HG02938 (cell line): ENCODE measurements around the gene ADCY4.

Experiments
- ATAC-seq: cut with Tn5 transposase; IDR thresholded peaks from one replicate; pipeline ENCODE4 v1.9.1; 2021; ENCODE audit warnings: mild to moderate bottlenecking, moderate library complexity; ENCODE audit not compliant: unreplicated experiment

ADCY4 gene

GRCh38 chr14:24279301-24280186 lies 55.3 kb downstream of the ADCY4 start:
- no peak for ATAC-seq

- ATAC-seq, result no peak
These were observed 56.4 kb downstream of the ADCY4 start for GRCh38 chr14:24278424-24278823.

DNA sequence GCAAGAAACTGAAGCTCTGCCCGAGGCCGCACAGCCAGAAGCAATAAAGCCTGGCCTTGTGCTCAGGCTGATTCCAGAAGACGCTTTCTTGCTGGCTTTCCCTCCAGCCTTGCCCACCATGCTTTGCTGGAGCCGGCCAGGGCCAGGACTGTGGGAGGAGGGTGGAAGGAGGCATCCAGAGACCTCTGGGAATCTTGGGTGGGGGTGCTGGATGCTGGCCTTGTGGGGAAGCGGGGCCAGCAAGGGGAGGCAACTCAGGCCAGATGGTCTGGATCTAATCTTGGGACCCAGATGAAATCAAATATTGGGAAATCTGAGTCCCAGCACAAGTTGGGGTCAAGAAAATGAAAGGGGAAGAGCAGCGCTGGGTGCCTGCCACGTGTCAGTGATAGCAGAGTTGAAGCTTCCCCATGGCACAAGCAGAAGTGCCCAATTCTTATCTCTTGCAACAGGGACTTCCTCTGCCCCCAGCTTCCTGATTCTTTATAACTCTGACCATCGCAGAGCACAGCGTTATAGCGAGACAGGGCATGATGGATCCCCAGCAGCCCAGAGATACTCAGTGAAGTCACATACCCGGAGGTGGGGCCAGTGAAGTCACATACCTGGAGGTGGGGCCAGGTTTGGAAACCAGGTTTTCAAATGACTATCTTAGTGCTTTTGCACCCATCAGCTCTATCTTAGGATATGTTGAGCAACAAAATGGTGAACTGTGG lies 57.1 kb downstream of the ADCY4 start:
- ATAC-seq, result no peak

DNA sequence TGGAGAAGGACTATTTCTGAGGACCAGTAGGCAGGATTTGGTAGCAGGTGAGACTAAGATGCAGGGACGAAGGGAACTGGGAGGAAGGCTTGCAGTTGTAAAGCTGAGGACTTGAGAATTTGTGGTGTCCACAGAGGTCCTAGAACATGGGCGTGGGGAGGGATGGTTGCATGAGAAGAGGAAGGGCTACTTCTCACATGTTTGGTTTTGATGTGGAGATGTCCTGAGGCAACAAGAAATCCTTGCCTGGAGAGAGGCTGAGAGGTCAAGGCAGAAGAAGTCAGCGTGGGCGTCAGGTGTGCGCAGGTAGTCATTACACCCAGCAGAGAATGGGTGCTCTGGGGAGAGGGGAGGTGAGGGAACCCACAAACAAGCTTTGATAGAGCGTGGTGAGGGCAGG lies 57.8 kb downstream of the ADCY4 start:
- no peak for ATAC-seq

DNA sequence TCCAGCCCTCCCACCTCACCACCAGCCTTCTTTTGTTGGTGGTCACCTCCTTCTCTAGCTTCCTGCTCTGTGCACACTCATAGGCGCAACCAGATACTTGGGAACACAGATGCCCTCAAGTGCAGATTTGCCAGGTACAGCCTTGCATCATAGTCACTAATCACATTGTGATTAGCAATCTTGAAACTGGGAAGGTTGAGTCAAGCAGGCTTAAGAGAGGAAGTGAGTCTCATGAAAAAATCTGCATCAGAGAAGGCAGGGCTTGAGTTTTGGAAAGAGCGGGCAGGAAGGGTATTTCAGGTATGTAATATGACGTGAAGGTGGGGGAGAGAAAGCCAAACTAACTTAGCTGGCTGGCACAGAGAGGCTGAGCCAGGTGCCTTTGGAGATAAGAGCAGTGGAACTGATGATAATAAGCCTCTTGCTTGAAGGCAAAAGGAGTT lies 60.7 kb downstream of the ADCY4 start:
- ATAC-seq, result peak; percentile 39

DNA sequence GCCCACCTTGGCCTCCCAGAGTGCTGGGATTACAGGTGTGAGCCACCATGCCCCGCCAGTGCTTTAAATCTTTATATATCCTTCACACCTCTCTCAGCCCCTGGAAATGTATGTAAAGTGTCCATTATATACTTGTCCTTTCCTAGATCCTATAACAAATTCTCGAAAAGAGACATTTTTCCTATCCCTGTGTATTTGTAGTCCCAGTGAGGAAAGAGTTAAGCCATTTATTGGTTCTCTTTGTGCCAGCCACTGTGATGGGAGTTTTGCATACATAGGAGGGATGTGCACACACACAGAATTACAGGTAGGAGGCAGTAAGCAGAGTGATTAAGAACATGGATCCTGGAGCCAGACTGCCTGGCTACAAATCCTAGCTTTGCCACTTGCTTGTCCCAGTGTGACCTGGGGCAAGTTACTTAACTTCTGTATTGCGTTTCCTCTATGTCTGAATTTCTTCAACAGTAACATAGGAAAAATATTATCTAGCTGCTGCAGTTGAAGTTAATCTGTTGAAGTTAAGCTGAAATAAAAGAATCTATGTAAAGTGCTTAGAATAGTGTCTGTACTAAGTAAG lies 61.4 kb downstream of the ADCY4 start:
- no peak for ATAC-seq

DNA sequence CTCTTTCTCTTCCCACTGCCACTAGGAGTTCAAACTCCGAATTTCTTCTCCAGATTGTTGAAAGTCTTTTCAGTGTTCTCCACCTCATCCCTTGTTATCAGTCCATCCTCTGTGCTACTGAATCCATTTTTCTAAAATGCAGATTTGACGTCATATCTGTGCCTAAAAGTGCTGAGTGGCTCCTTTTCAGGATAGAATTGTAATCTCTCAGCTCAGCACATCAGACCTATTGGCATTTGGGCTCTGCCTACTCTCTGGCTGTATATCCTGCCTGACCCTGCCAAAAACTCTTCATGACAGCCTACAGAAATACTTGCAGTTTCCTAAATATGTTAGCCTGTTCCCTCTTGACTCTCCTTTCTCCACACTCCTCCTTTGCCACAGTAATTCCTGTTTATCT lies 62.4 kb downstream of the ADCY4 start:
- no peak for ATAC-seq

DNA sequence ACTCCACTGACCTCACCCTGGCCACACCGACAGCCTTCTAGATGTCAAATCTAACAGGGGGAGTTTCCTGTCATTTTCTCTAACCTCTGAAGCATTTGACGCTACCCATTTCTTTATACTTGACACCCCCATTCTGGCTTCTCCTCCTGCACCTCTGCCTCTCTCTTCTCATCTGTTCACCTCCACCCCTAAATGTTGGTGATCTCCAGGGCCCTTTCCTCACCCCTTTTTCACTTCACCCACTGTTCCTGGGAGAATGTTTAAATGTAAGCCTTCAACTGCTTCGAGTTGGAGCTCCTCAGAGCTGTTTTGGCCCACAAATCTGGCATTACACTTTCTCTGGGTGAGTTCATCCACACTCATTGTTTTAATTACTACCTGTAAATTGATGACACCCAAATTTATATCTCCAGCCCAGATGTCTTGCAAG lies 63.0 kb downstream of the ADCY4 start:
- no peak for ATAC-seq

GRCh38 chr14:24271134-24271833 lies 63.6 kb downstream of the ADCY4 start, which contains the start of gene RABGGTA:
Gene RABGGTA (minus strand): TSS chr14:24271597. CDS start chr14:24271115, 482 bp downstream.
- peak; percentile 78 for ATAC-seq

DNA sequence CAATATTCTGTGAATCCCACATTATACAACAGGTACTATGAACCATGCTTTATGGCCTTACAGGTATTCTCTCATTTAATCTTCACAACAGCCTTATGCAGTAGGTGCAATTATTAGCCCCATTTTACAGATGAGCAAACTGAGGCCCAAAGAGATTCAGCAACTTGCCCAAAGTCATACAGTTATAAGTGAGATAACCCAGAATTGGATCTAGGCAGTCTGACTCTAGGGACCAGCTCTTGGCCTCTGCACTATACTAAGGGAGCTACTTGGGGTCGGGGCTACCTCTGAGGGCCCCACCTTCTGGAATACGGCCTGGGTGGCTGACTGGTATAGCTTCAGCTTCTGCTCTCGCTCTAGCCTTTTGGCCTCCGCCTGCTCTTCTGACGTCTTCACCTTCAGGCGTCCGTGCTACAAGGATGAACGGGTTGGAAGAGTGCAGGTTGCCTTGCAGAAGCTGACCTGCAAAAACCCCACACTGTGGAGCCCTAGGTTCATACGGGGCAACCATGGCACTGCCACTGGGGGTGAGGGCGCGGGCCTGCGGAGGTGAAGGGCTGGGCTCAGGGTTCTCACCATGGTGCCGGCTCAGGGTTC lies 64.2 kb downstream of the ADCY4 start:
- no peak for ATAC-seq

- ATAC-seq, result no peak
These were observed 64.8 kb downstream of the ADCY4 start for GRCh38 chr14:24269910-24270536.

GRCh38 chr14:24269368-24269767 lies 65.5 kb downstream of the ADCY4 start:
- ATAC-seq, result no peak
